ENCODE data around the gene ST14. TPM values are rescaled to one million over a fixed set of nuclear protein-coding genes. Genes with fewer than 3 reads are reported as not detected.

Gene ST14
- total RNA-seq, 1 donor: under 0.01 TPM

- Histone ChIP-seq H2AFZ (ENCODE audit: low read length) (no peak overlapping the region), H3K4me1 (ENCODE audit: insufficient read depth, low read length) (peaks cover 9% of the 10 kb centered on the region), H4K20me1 (ENCODE audit: insufficient read depth, low read length) (no peaks in the 10 kb centered on the region), H3K79me2 (ENCODE audit: insufficient read depth, low read length) (no peaks in the 10 kb centered on the region), H3K27me3 (ENCODE audit: insufficient read depth, low read length) (peaks cover 62% of the 10 kb centered on the region), H3K4me3 (ENCODE audit: insufficient read depth, low read length) (no peak overlapping the region), H3K9me3 (ENCODE audit: low read depth, low read length) (no peaks in the 10 kb centered on the region), H3K36me3 (ENCODE audit: insufficient read depth, low read length) (no peaks in the 10 kb centered on the region), H3K27ac (ENCODE audit: low read depth, low read length) (no peak overlapping the region), H3K4me2 (ENCODE audit: insufficient read depth, low read length) (no peak overlapping the region)
- no peak for TF ChIP-seq CTCF (IDR thresholded peaks at IDR 0.05; ENCODE audit: extremely low read depth, low read depth, low read length)
- no peak for DNase-seq (ENCODE audit: insufficient read length, low spot score, missing footprints)
Measured at GRCh38 chr11:130163346-130164220, 4.0 kb downstream of the ST14 start.

GRCh38 chr11:130164221-130164570 lies 4.6 kb downstream of the ST14 start:
- Histone ChIP-seq H3K79me2 (ENCODE audit: insufficient read depth, low read length) (no peaks in the 10 kb centered on the region), H3K27ac (ENCODE audit: low read depth, low read length) (no peak overlapping the region), H4K20me1 (ENCODE audit: insufficient read depth, low read length) (no peaks in the 10 kb centered on the region), H3K4me1 (ENCODE audit: insufficient read depth, low read length) (peaks cover 9% of the 10 kb centered on the region), H3K4me2 (ENCODE audit: insufficient read depth, low read length) (no peak overlapping the region), H3K36me3 (ENCODE audit: insufficient read depth, low read length) (no peaks in the 10 kb centered on the region), H3K9me3 (ENCODE audit: low read depth, low read length) (no peaks in the 10 kb centered on the region), H3K27me3 (ENCODE audit: insufficient read depth, low read length) (peaks cover 56% of the 10 kb centered on the region), H3K4me3 (ENCODE audit: insufficient read depth, low read length) (no peak overlapping the region), H2AFZ (ENCODE audit: low read length) (no peak overlapping the region)
- no peak for TF ChIP-seq CTCF (IDR thresholded peaks at IDR 0.05; ENCODE audit: extremely low read depth, low read depth, low read length)
- DNase-seq (ENCODE audit: insufficient read length, low spot score, missing footprints): no peak

GRCh38 chr11:130165601-130166456 lies 6.2 kb downstream of the ST14 start:
- Histone ChIP-seq H3K27ac (ENCODE audit: low read depth, low read length) (no peak overlapping the region), H3K4me2 (ENCODE audit: insufficient read depth, low read length) (no peak overlapping the region)
- DNase-seq (ENCODE audit: insufficient read length, low spot score, missing footprints): peak; percentile 61

More at GRCh38 chr11:130165601-130166456, 6.2 kb downstream of the ST14 start:
- Histone ChIP-seq H3K36me3 (ENCODE audit: insufficient read depth, low read length) (no peaks in the 10 kb centered on the region), H4K20me1 (ENCODE audit: insufficient read depth, low read length) (no peaks in the 10 kb centered on the region), H3K27me3 (ENCODE audit: insufficient read depth, low read length) (peaks cover 46% of the 10 kb centered on the region), H3K4me1 (ENCODE audit: insufficient read depth, low read length) (peaks cover 9% of the 10 kb centered on the region), H2AFZ (ENCODE audit: low read length) (no peak overlapping the region), H3K79me2 (ENCODE audit: insufficient read depth, low read length) (no peaks in the 10 kb centered on the region), H3K4me3 (ENCODE audit: insufficient read depth, low read length) (no peak overlapping the region), H3K9me3 (ENCODE audit: low read depth, low read length) (no peaks in the 10 kb centered on the region)
- no peak for TF ChIP-seq CTCF (IDR thresholded peaks at IDR 0.05; ENCODE audit: extremely low read depth, low read depth, low read length)
